ENCODE data around the gene RCAN1. TPM values are rescaled to one million over a fixed set of nuclear protein-coding genes. Genes with fewer than 3 reads are reported as not detected.
"Not testable (repeated sequence)": the region's sequence is repeated elsewhere in the genome, so short reads cannot be mapped to it uniquely, and the experiment has no call there.

RCAN1 gene
- total RNA-seq, 1 donor from 2014 or later: 31.5 TPM

DNA sequence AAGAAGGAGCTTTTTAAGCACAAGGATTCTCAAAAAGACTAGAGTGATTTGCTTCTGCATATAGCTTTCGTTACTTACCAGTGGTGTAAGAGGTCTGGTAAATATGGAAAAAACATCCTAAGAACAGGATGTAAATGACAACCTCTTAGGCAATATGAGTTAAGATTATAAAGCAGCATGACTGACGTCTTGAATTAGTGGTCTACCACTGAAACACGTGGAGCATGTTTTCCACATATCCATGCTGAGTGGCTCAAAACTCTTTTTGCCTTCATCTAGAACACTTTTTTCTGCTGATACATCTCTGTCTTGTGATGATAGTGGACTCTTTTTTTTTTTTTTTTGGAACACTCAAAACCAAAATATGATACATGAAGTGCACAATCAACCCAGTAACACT lies 44.6 kb downstream of the RCAN1 start:
- no peak for DNase-seq (ENCODE audit: low read depth in 2 of 2)

DNA sequence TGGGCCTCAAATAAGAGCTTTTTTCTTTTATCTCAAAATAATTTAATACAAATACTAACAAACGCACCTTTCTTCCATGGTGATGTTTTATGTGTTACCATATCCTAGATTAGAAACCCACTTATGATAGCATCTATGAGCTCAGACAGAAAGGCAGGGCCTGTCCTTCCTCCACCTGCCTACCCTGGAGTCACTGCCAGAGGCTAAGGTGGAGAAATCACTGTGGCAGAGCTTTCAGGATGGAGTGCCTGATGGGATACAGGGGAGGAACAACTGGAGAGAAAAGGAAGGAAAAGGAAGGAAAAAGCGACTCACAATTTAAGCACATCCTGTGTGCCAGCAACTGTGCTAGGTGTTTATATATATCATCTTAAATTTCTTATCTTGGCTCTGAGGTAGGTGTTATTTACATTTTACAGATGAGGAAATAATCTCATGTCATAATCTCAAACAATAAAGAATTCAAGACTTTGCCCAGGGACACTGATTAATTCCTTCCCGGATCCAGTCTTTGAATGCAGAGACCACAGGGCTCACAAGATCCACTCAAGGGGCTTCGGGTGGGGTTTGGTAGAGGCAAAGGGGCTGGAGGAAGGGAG lies 45.4 kb downstream of the RCAN1 start:
- no peak for DNase-seq (ENCODE audit: low read depth in 2 of 2)

DNA sequence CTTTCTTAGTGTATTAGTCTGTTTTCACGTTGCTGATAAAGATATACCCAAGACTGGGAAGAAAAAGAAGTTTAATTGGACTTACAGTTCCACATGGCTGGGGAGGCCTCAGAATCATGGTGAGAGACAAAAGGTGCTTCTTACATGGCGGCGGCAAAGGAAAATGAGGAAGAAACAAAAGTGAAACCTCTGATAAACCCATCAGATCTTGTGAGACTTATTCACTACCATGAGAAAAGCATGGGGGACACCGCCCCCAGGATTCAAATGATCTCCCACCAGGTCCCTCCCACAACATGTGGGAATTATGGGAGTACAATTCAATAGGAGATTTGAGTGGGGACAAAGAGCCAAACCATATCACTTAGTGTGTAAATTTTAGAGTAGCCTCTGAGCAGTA lies 46.1 kb downstream of the RCAN1 start:
- DNase-seq (ENCODE audit: low read depth in 2 of 2): not testable (repeated sequence)

DNA sequence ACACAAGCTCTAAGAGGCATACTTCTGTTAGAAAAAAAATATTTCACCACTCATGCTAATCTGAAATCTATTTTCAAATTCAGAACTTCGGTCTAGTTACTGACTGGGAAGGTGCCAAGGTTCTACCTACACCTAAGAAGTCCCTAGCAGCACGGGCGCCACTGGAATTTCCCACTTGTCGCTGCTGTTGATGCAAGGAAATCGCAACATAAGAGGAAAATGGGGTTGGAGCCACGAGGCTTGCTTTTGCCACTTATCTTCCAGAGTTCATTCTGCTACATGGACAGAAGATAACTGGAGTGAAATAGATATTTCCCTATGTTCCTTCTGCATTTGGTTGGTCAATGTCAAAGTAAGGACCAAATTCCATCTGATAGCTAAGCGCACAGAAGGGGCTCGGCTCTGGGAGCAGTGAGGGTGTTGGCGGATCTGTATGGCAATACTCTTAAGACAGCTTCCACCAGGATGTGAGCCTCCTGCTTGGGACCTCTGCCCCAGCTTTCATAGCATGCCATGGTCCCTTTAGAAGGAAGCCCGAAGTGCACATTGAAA lies 47.2 kb downstream of the RCAN1 start:
- DNase-seq (ENCODE audit: low read depth in 2 of 2): no peak

- DNase-seq (ENCODE audit: low read depth in 2 of 2): no peak
These were observed 49.7 kb downstream of the RCAN1 start for GRCh38 chr21:34565238-34565637.

- DNase-seq (ENCODE audit: low read depth in 2 of 2): not testable (repeated sequence)
These were observed 51.5 kb downstream of the RCAN1 start for GRCh38 chr21:34563370-34563769.

- no peak for DNase-seq (ENCODE audit: low read depth in 2 of 2)
These were observed 53.1 kb downstream of the RCAN1 start for GRCh38 chr21:34561806-34562205.

DNA sequence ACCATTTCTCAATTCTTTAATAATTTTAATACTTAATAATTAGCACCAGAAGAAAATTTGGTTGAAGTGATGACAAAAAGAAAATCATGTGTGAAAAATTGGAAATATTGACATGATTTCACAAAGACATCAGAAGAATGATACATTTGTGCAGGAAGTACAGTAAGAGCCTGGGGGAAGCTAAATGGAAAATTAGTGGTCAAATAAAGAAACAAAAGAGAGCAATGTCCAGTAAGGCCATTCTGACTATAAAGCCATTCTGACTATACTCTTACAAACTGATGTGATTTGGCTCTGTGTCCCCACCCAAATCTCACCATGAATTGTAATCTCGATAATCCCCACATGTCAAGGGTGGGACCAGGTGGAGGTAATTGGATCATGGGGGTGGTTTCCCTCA lies 54.3 kb downstream of the RCAN1 start:
- DNase-seq (ENCODE audit: low read depth in 2 of 2): peak in 1 of 2 donors; percentile 32

GRCh38 chr21:34560021-34560420 lies 54.9 kb downstream of the RCAN1 start:
- DNase-seq (ENCODE audit: low read depth in 2 of 2): no peak

DNA sequence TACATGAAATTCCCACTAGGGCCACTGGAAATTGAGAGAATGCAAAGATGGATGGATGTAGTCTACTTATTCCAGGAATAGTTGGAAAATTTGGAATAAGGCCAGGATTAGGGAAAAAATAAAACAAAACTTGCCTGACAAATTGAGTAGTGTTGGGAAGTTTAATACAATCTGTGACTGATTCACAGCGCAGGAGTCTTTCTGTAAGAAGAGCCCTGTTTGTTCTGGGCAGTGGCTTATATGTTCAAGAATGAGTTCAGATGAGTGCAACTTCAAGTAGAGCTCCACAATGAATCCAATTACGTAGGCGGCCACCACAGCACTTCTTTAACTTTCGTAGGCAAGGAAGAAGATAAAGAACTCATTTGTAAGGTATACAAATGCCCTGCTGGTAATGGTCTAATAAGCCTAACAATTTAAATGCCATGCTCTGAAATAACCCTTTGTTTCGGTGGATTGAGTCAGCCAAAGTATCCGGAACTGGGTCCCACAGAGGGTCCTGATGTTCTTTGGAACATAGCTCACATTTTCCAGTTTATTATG lies 55.8 kb downstream of the RCAN1 start:
- DNase-seq (ENCODE audit: low read depth in 2 of 2): peak in 1 of 2 donors; percentile 66

DNA sequence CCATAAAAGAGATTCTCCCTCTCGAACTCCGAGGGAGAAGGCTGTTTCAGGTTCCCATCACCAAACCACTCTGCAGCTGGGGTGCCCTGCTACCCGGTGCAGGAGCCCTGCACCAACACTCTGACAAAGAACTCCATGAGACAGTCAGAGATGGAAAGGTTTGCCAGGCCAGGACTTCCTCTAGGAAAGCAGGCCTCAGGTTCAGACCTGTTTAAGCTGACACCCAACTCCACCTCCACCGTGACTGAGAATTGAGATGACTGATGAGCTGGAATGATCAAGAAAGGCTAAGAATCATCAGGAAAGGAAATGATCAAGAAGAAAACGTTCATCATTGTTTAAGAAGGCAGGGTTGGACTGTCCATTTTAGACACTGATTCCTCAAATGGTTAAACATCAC lies 56.7 kb downstream of the RCAN1 start:
- no peak for DNase-seq (ENCODE audit: low read depth in 2 of 2)

- DNase-seq (ENCODE audit: low read depth in 2 of 2): no peak
These were observed 57.7 kb downstream of the RCAN1 start for GRCh38 chr21:34557261-34557660.

DNA sequence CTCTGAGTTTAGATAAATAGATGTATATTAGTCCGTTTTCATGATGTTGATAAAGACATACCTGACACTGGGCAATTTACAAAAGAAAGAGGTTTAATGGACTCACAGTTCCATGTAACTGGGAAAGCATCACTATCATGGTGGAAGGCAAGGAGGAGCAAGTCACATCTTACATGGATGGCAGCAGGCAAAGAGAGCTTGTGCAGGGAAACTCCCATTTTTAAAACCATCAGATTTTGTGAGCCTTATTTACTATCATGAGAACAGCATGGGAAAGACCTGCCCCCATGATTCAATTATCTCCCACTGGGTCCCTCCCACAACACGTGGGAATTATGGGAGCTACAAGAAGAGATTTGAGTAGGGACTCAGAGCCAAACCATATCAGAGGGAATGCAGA lies 60.2 kb downstream of the RCAN1 start:
- not testable (repeated sequence) for DNase-seq (ENCODE audit: low read depth in 2 of 2)

- DNase-seq (ENCODE audit: low read depth in 2 of 2): no peak
These were observed 60.7 kb downstream of the RCAN1 start for GRCh38 chr21:34554227-34554626.

GRCh38 chr21:34553151-34553952 lies 61.6 kb downstream of the RCAN1 start:
- peak; percentile 88 to 98 for DNase-seq (ENCODE audit: low read depth in 2 of 2)

DNA sequence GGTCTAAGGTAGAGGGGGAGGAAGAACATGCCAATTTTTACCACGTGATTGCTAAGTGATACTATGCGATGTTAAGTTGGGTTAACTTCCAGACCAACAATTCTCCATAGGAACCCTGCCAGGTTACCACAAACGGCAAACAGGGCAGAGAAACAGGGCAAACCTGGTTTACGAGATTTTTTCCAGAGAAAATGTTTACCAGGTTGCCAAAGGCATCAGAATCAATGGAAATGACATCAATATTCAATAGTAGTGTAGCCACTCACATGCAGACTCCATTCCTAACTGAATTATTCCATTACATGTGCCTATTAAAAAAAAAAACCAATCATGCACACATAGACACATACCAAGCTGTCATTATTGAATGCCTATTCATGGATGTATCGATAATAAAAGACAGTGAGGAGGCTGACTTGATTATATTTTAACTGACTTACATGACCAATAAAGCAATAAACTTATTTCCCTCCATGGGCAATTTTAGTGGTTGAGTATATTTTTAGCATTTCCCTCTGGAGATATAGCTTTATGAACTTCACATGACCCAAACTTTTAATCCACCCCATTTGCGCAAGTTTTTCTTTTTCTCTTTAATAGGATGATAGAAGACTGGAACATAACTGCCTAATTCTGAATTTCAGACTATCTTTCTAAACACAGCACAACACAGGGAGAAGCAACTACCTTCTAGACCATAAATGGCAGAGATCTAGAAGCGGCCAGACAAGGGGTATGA lies 62.4 kb downstream of the RCAN1 start:
- peak in 1 of 2 donors; percentile 58 for DNase-seq (ENCODE audit: low read depth in 2 of 2)

DNA sequence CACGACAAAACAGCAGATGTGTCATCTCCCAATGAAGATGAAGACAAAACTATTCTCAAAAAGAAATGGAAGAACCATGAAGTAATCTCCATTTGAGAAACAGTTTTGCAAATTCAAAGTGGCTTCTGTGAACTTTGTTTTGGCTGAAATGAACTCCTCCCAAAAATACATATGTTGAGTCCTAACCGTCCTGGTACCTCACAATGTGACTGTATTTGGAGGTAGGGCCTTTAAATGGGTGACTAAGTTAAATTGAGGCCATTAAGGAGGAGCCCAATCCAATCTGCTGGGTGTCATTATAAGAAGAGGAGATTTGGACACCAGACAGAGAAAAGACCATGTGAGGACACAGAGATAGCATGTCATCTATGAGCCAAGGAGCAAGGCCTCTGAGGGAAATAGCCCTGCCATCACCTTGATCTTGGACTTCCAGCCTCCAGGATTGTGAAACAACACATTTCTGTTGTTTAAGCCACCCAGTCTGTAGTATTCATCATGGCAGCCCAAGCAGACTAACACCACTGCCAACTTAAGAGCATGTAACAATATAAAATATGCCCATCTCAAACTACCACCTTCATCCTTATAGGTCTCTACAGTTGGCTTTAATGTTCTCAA lies 64.6 kb downstream of the RCAN1 start:
- no peak for DNase-seq (ENCODE audit: low read depth in 2 of 2)

GRCh38 chr21:34548781-34549376 lies 66.0 kb downstream of the RCAN1 start:
- DNase-seq (ENCODE audit: low read depth in 2 of 2): no peak

DNA sequence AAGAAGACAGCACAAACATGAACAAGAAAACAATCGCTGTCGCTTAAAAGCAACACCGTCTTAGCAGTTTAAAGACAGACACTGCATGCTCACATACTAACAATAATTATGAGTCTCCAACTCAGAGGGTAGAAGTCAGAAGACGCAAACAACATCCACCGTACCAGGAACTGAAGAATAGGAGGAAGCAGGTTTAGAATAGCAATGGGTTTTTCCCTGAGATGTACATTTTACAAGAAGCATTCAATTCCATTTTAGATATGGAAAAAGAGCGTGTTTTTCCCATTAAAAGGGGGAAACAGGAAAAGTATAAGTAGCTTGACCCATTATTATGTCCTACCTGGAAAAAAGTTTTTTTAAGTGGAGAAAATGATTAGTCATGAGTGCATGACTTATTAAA lies 68.4 kb downstream of the RCAN1 start:
- peak; percentile 53 to 57 for DNase-seq (ENCODE audit: low read depth in 2 of 2)

- DNase-seq (ENCODE audit: low read depth in 2 of 2): peak in 1 of 2 donors; percentile 29
These were observed 69.6 kb downstream of the RCAN1 start for GRCh38 chr21:34545079-34545884.
